ENCODE measurements around the gene EEF1AKMT4. TPM values are rescaled to one million over a fixed set of nuclear protein-coding genes. Genes with fewer than 3 reads are reported as not detected.

Gene EEF1AKMT4
- total RNA-seq, result not detected

DNA sequence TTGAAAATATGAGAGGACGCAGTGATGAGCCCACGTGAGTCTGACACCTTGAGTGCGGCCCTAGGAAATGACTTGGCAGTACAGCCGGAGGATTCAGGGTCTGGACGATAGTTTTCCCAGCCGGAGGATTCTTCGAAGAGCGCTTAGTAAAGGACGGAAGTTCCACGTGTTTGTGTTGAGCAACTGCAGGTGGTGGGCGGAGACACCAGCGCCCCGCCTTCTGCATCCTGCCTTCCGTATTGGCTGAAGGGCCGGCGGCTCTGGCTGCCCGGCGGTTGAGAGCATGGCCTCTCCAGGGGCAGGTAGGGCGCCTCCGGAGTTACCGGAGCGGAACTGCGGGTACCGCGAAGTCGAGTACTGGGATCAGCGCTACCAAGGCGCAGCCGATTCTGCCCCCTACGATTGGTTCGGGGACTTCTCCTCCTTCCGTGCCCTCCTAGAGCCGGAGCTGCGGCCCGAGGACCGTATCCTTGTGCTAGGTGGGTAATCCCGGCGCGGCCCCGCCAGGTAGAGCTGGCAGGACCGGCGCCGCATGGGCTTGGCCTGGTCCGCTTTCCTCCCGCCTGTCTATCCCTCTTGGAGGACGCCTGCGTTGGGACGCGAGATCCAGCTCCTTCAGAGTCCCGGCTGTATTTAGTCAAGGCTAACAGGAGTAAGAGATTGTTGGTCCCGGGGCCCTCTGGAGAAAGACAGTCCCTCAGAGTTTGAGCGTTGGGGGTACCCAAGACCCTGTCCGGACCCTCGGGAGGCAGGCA lies at the start of gene EEF1AKMT4:
EEF1AKMT4 (plus strand) TSS at position 261 of the 755 bp plus-strand sequence; CDS start at position 284, 23 bp downstream.

DNA sequence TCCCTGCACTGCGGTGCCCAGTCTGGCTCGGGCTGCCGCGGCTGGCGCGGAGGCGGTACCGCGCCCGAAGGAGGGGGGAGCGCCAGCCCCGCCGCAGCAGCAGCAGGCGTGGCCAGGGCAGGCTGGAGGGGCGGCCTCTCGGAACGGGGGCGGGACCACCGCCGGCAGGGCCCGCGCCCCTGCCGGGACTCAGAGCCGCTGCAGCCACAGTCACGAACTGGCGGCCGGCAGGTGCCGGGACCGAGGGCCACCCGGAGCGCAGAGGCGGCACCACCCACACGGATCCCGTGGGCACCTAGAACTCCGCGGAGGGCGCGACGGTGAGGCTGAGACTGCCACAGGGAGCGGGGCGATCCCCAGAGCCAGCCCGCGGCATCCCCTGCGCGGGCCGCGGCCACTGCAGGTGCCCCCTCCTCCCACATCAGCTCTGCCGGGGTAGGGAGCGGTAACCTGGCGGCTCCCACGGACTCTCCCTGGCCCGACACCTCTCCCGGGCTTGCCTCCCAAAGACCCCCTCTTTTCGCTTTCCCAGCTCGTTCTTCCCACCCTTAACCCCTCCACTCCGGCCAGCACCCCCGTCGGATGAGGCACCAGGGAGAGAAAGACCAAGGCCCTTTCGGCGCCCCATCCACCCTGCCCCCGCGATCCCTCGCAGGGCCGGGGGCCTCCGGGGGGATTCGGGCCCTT lies 19.9 kb upstream of the EEF1AKMT4 start, which contains the start of gene VWA5B2:
VWA5B2 (plus strand) TSS at position 192 of the 687 bp plus-strand sequence. CDS start 944 bp downstream, outside the sequence.

DNA sequence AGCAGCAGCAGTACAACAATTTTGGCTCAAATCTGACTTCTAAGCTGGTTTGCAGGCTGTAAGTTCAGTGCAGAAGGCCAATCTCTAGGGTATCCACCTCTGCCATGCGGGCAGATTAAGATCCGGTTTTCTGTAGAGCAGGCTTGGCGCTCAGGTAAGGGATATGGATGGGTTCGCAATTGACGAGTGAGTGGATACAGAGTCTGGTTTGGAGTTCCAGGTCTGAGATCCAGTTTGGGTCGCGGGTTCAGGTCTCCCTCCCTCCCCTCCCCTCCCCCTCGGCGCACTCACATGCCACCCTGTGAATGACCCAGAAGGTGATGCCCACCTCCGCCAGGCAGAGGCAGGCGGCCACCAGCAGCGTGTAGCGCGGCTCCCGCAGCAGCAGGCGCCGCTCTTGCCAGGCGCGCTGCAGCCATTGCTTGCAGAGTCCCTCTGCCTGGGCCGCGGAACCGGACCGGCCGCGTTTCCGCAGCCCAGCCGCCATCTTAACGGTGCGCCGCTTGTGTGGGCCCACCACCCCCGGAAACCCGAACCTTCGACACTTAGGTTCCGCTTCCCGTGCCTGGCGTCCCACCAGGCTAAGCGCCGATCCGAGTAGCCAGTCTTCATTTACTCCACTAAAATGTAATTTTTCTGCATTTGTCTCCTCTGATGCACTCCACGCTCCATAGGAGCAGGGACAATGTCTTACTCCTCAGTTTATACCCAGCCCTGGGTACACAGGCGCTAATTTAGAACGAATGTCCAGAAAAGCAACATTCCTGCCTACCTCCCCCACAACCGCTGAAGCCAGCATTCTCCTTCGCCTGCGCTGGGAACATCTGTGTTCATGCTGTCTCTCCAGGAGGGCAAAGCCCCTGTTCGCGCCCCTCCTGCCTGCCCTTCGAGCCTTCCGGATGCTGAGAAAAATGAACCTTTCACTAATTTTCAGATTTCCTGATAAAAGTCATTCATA lies 739 bp upstream of the EEF1AKMT4 start, which contains the start of gene ALG3:
ALG3 (minus strand) TSS at position 509 of the 958 bp plus-strand sequence; CDS start at position 487, 22 bp downstream.

DNA sequence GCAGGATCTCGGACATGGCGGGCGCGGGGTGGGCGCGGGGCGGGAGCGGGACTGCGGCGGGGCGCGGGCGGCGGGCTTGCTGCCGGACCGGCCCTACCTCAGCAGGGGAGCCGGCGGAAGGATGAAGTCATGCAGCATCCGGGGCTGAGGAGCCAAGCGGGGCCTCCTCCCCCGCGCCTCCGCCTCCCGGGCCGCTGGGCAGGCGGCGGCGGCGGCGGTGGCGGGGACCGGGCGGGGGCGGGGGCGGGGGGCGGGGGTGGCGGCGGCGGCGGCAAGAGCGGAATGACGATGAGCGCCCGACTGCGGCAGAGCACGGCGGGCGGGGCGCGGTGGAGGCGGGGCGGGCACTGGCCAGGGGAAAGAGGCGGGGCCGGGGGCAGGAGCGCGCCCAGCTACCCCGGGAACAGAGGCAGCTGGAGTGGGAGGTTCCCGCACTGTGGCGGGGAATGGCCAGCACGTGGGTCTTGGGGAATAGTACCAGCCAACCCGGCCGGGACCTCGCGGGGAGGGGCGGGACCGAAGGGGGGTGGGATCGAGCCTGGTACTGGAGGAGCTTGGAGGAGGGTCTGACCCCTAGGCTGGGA lies 11.9 kb downstream of the EEF1AKMT4 start, which contains the start of gene CAMK2N2:
CAMK2N2 (minus strand) TSS at position 284 of the 584 bp plus-strand sequence; CDS start at position 16, 268 bp downstream.

DNA sequence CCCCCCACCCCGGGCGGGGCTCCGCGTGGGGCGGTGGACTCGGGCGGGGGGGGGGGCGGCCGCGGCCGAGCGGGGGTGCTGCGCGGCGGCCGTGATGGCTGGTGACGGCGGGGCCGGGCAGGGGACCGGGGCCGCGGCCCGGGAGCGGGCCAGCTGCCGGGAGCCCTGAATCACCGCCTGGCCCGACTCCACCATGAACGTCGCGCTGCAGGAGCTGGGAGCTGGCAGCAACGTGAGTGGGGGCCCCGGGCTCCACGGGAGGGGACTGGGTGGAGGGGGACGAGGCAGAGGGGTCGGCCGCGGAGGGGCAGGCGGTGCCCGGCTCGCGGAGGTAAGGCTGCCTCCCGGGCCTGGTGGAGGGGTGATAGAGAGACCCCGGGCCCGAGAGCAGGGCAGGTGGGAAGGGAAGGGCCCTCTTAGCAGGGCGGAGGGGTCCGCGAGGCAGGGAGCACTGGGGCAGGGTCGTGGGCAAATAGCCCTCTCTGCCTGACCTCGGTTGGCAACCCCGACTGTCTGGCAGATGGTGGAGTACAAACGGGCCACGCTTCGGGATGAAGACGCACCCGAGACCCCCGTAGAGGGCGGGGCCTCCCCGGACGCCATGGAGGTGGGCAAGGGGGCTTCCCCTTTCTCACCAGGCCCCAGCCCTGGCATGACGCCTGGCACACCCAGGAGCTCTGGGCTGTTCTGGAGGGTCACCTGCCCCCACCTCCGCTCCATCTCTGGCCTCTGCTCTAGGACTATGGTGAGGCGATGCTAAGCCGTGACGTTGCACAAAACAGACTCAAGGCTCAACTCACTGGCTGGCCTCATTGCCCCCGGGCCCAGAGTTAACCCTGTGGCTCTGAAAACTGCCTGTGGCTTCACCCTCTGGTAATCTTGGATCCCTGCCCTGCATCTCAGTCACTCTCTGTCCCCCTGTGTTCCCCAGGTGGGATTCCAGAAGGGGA lies 26.8 kb downstream of the EEF1AKMT4 start, which contains the start of gene ECE2:
ECE2 (plus strand) TSS at position 62 of the 950 bp plus-strand sequence; CDS start at position 194, 132 bp downstream.

DNA sequence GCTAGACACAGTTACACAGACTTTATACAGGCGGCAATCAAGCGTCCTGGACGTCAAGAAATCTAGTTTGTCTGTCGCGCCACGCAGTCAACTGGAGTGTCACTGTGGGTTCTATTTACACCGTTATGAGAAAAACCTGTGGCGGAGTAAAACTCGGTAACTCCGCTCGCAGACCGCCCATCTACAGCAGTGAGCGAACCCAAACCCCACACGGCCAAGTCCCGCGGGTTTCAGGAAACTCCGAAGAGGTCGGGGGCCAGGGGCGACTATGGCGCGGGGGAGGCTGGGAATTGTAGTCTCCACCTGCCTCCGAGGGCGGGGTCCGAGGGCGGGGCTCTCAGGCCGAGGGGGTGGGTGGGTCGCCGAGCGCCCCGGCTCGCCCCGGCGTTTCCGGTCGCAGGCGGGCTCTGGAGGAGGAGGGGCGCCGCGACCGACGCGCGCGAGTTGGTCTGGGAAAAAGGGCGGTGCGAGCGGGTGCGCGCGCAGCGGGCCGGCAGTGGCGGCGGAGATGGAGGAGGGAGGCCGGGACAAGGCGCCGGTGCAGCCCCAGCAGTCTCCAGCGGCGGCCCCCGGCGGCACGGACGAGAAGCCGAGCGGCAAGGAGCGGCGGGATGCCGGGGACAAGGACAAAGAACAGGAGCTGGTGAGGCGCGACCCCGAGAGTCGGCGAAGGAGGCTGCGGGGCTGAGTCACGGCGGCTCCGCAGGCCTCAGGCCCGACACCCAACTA lies 49.5 kb downstream of the EEF1AKMT4 start, which contains the start of gene PSMD2:
PSMD2 (plus strand) TSS at position 483 of the 729 bp plus-strand sequence; CDS start at position 509, 26 bp downstream.

Other genes starting within 250 kb of the EEF1AKMT4 start
- 79.4 TPM for gene ABCC5, start 231.8 kb upstream of the EEF1AKMT4 start, total RNA-seq
- not detected for gene HTR3D, start 217.9 kb upstream of the EEF1AKMT4 start, total RNA-seq
- gene HTR3C, start 196.6 kb upstream of the EEF1AKMT4 start, total RNA-seq, result not detected
- not detected for gene HTR3E, start 152.6 kb upstream of the EEF1AKMT4 start, total RNA-seq
- 44.0 TPM for gene EIF2B5, start 114.3 kb upstream of the EEF1AKMT4 start, total RNA-seq
- gene DVL3, start 94.3 kb upstream of the EEF1AKMT4 start, total RNA-seq, result 66.6 TPM
- gene AP2M1, start 74.8 kb upstream of the EEF1AKMT4 start, total RNA-seq, result 273 TPM
- 60.0 TPM for gene ABCF3, start 63.5 kb upstream of the EEF1AKMT4 start, total RNA-seq
- gene VWA5B2, start 20.1 kb upstream of the EEF1AKMT4 start, total RNA-seq, result 1.2 TPM
- gene ALG3, start 710 bp upstream of the EEF1AKMT4 start, total RNA-seq, result 27.2 TPM
- 1.1 TPM for gene CAMK2N2, start 11.9 kb downstream of the EEF1AKMT4 start, total RNA-seq
- 2.0 TPM for gene ECE2, start 26.4 kb downstream of the EEF1AKMT4 start, total RNA-seq
- 236 TPM for gene PSMD2, start 49.6 kb downstream of the EEF1AKMT4 start, total RNA-seq
- gene EIF4G1, start 64.9 kb downstream of the EEF1AKMT4 start, total RNA-seq, result 155 TPM
- 32.0 TPM for gene FAM131A, start 87.9 kb downstream of the EEF1AKMT4 start, total RNA-seq
- gene CLCN2, start 111.9 kb downstream of the EEF1AKMT4 start, total RNA-seq, result 11.0 TPM
- 62.1 TPM for gene POLR2H, start 112.0 kb downstream of the EEF1AKMT4 start, total RNA-seq
- not detected for gene THPO, start 128.5 kb downstream of the EEF1AKMT4 start, total RNA-seq
- 26.8 TPM for gene CHRD, start 130.4 kb downstream of the EEF1AKMT4 start, total RNA-seq